KMS-11 (cell line): ENCODE data around the gene STK32C.

Experiments
- H2AFZ ChIP-seq: fragments of 200-600 bp; sonication (generic); 2 replicates; pipeline ENCODE4 v1.6.1; 2016; ENCODE audit warnings: antibody characterized with exemption, mixed run types, low read depth
- H3K27ac ChIP-seq: fragments of 200-600 bp; sonication (generic); 2 replicates; pipeline ENCODE4 v1.6.1; 2016; ENCODE audit warnings: mild to moderate bottlenecking, mixed run types
- H3K27me3 ChIP-seq: fragments of 200-600 bp; sonication (generic); 2 replicates; pipeline ENCODE4 v1.6.1; 2017; ENCODE audit warnings: mild to moderate bottlenecking, low read depth, mixed run types, moderate library complexity; ENCODE audit not compliant: insufficient read depth
- H3K36me3 ChIP-seq: fragments of 200-600 bp; sonication (generic); 2 replicates; pipeline ENCODE4 v1.6.1; 2017; ENCODE audit warnings: mild to moderate bottlenecking, mixed run types; ENCODE audit not compliant: insufficient read depth
- H3K4me1 ChIP-seq: fragments of 200-600 bp; sonication (generic); 2 replicates; pipeline ENCODE4 v1.6.1; 2016; ENCODE audit warnings: mild to moderate bottlenecking, low read depth, mixed run types; ENCODE audit not compliant: poor library complexity, severe bottlenecking
- H3K4me2 ChIP-seq: fragments of 200-600 bp; sonication (generic); 2 replicates; pipeline ENCODE4 v1.7.0; 2016; ENCODE audit warnings: mild to moderate bottlenecking, mixed run types
- H3K4me3 ChIP-seq: fragments of 200-600 bp; sonication (generic); IDR thresholded peaks from 2 replicates; pipeline ENCODE4 v1.6.1; 2017; ENCODE audit warnings: low read depth, low read length, mixed read lengths; ENCODE audit not compliant: insufficient read depth
- H3K79me2 ChIP-seq: fragments of 200-600 bp; sonication (generic); 2 replicates; pipeline ENCODE4 v1.6.1; 2016; ENCODE audit warnings: low read depth, mixed run types; ENCODE audit not compliant: insufficient read depth
- H3K9ac ChIP-seq: fragments of 200-600 bp; sonication (generic); 2 replicates; pipeline ENCODE4 v1.6.1; 2016; ENCODE audit warnings: mild to moderate bottlenecking, mixed run types
- H4K20me1 ChIP-seq: fragments of 200-600 bp; sonication (generic); 2 replicates; pipeline ENCODE4 v1.6.1; 2016; ENCODE audit warnings: mild to moderate bottlenecking, mixed run types; ENCODE audit not compliant: insufficient read depth
- TF ChIP-seq, protein P1 (sequence below): fragments of 200-600 bp; sonication (generic); conservative IDR thresholded peaks from 2 replicates; pipeline ENCODE4 v1.6.1; 2017; ENCODE audit warnings: low read depth, mild to moderate bottlenecking, antibody characterized with exemption, low read length, moderate library complexity, mixed read lengths

STK32C gene

GRCh38 chr10:132333386-132333785 lies 25.6 kb upstream of the STK32C start:
- H3K4me2 ChIP-seq = no peak overlapping the region
- no peaks in the 10 kb centered on the region for H3K36me3 ChIP-seq
- H3K79me2 ChIP-seq = peaks cover 28% of the 10 kb centered on the region
- no peak overlapping the region for H3K27ac ChIP-seq
- no peak overlapping the region for H3K9ac ChIP-seq
- no peak overlapping the region for H2AFZ ChIP-seq
- H4K20me1 ChIP-seq = no peaks in the 10 kb centered on the region
- H3K4me1 ChIP-seq = peaks cover 12% of the 10 kb centered on the region
- no peaks in the 10 kb centered on the region for H3K27me3 ChIP-seq
- no peak overlapping the region for H3K4me3 ChIP-seq
- TF ChIP-seq, protein P1, sequence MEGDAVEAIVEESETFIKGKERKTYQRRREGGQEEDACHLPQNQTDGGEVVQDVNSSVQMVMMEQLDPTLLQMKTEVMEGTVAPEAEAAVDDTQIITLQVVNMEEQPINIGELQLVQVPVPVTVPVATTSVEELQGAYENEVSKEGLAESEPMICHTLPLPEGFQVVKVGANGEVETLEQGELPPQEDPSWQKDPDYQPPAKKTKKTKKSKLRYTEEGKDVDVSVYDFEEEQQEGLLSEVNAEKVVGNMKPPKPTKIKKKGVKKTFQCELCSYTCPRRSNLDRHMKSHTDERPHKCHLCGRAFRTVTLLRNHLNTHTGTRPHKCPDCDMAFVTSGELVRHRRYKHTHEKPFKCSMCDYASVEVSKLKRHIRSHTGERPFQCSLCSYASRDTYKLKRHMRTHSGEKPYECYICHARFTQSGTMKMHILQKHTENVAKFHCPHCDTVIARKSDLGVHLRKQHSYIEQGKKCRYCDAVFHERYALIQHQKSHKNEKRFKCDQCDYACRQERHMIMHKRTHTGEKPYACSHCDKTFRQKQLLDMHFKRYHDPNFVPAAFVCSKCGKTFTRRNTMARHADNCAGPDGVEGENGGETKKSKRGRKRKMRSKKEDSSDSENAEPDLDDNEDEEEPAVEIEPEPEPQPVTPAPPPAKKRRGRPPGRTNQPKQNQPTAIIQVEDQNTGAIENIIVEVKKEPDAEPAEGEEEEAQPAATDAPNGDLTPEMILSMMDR = no peak

GRCh38 chr10:132332433-132332754 lies 24.6 kb upstream of the STK32C start:
- no peaks in the 10 kb centered on the region for H4K20me1 ChIP-seq
- peak overlapping the region; percentile 64 for H2AFZ ChIP-seq
- peak overlapping the region; percentile 54 for H3K27ac ChIP-seq
- H3K4me2 ChIP-seq = peak overlapping the region; percentile 50
- no peaks in the 10 kb centered on the region for H3K27me3 ChIP-seq
- H3K9ac ChIP-seq = peak overlapping the region; percentile 72
- peaks cover 12% of the 10 kb centered on the region for H3K4me1 ChIP-seq
- TF ChIP-seq, protein P1 = no peak
- H3K4me3 ChIP-seq = no peak overlapping the region
- H3K79me2 ChIP-seq = peaks cover 28% of the 10 kb centered on the region
- H3K36me3 ChIP-seq = no peaks in the 10 kb centered on the region

GRCh38 chr10:132331601-132332432 lies 24.1 kb upstream of the STK32C start, which contains the start of gene LRRC27:
LRRC27 (plus strand) TSS chr10:132332193; CDS start chr10:132333525, 1,332 bp downstream.
- Histone ChIP-seq H3K27ac (peak within 1 kb of the TSS; percentile 55), H3K79me2 (peaks cover 28% of the 10 kb centered on the region), H3K36me3 (no peaks in the 10 kb centered on the region), H4K20me1 (no peaks in the 10 kb centered on the region), H2AFZ (peak within 1 kb of the TSS; percentile 76), H3K4me3 (no peak within 1 kb of the TSS), H3K9ac (peak within 1 kb of the TSS; percentile 73), H3K27me3 (no peaks in the 10 kb centered on the region), H3K4me1 (peaks cover 12% of the 10 kb centered on the region), H3K4me2 (peak within 1 kb of the TSS; percentile 71)
- TF ChIP-seq, protein P1 = no peak

- TF ChIP-seq, protein P1 = no peak
- Histone ChIP-seq H3K4me2 (peak overlapping the region; percentile 71), H3K79me2 (peaks cover 28% of the 10 kb centered on the region), H2AFZ (no peak overlapping the region), H3K27ac (no peak overlapping the region), H3K36me3 (no peaks in the 10 kb centered on the region), H4K20me1 (no peaks in the 10 kb centered on the region), H3K4me1 (peaks cover 12% of the 10 kb centered on the region), H3K27me3 (no peaks in the 10 kb centered on the region), H3K4me3 (no peak overlapping the region), H3K9ac (no peak overlapping the region)
These were observed 22.7 kb upstream of the STK32C start for GRCh38 chr10:132330486-132330833.
